Left ventricle myocardium inferior (tissue), 1 donor: Measurements from ENCODE around the gene OPN4. TPM values are rescaled to one million over a fixed set of nuclear protein-coding genes. Genes with fewer than 3 reads are reported as not detected.

Experiments
- DNase-seq: peaks from one replicate; pipeline ENCODE4 v3.0.0-alpha.2; 2020
- H3K27ac ChIP-seq: fragments of 200-600 bp; replicated peaks from 2 replicates; pipeline ENCODE4 v1.8.0; 2021
- H3K27me3 ChIP-seq: fragments of 200-600 bp; 2 replicates; pipeline ENCODE4 v1.8.0; 2021; ENCODE audit warnings: low read depth
- H3K36me3 ChIP-seq: fragments of 200-600 bp; 2 replicates; pipeline ENCODE4 v1.8.0; 2021
- H3K4me1 ChIP-seq: fragments of 200-600 bp; 2 replicates; pipeline ENCODE4 v1.8.0; 2021
- H3K4me3 ChIP-seq: fragments of 200-600 bp; 2 replicates; pipeline ENCODE4 v1.8.0; 2021; ENCODE audit warnings: mild to moderate bottlenecking, moderate library complexity
- H3K9me3 ChIP-seq: fragments of 200-600 bp; replicated peaks from 2 replicates; pipeline ENCODE4 v1.8.0; 2021
- intact Hi-C: fragments of 100-400 bp; cut with micrococcal nuclease; formaldehyde crosslinking; loops from one replicate; pipeline ENCODE4 v1.11.0; 2022
- total RNA-seq: library from RNA; stranded (reverse); fragmentation: NEBNext Ultra II Directional; extraction: Animal tissue kit (Norgen Biotek cat#: 25700); gene quantifications from one replicate; pipeline ENCODE4 v1.2.1, GENCODE V29; 2021
- TF ChIP-seq, protein P1 (sequence below): fragments of 200-600 bp; IDR thresholded peaks from 2 replicates; pipeline ENCODE4 v1.8.0; 2021; ENCODE audit warnings: antibody characterized with exemption, mild to moderate bottlenecking, borderline replicate concordance
- donor health status: DM: no; HTN: yes; CAD: no; lungs with severe emphysema.

OPN4 gene
- total RNA-seq, 1 donor from 2014 or later: 0.25 TPM

- H3K27ac ChIP-seq: peak overlapping the region; percentile 17
- no peaks in the 10 kb centered on the region for H3K36me3 ChIP-seq
- no peak for DNase-seq
- H3K9me3 ChIP-seq: no peaks in the 10 kb centered on the region
- H3K27me3 ChIP-seq: no peaks in the 10 kb centered on the region
- intact Hi-C loops: no loop called here
- H3K4me1 ChIP-seq: peaks cover 60% of the 10 kb centered on the region
- TF ChIP-seq, protein P1, sequence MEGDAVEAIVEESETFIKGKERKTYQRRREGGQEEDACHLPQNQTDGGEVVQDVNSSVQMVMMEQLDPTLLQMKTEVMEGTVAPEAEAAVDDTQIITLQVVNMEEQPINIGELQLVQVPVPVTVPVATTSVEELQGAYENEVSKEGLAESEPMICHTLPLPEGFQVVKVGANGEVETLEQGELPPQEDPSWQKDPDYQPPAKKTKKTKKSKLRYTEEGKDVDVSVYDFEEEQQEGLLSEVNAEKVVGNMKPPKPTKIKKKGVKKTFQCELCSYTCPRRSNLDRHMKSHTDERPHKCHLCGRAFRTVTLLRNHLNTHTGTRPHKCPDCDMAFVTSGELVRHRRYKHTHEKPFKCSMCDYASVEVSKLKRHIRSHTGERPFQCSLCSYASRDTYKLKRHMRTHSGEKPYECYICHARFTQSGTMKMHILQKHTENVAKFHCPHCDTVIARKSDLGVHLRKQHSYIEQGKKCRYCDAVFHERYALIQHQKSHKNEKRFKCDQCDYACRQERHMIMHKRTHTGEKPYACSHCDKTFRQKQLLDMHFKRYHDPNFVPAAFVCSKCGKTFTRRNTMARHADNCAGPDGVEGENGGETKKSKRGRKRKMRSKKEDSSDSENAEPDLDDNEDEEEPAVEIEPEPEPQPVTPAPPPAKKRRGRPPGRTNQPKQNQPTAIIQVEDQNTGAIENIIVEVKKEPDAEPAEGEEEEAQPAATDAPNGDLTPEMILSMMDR: no peak
- no peak overlapping the region for H3K4me3 ChIP-seq
Observed at GRCh38 chr10:86659161-86659691, 4.9 kb downstream of the OPN4 start.

DNA sequence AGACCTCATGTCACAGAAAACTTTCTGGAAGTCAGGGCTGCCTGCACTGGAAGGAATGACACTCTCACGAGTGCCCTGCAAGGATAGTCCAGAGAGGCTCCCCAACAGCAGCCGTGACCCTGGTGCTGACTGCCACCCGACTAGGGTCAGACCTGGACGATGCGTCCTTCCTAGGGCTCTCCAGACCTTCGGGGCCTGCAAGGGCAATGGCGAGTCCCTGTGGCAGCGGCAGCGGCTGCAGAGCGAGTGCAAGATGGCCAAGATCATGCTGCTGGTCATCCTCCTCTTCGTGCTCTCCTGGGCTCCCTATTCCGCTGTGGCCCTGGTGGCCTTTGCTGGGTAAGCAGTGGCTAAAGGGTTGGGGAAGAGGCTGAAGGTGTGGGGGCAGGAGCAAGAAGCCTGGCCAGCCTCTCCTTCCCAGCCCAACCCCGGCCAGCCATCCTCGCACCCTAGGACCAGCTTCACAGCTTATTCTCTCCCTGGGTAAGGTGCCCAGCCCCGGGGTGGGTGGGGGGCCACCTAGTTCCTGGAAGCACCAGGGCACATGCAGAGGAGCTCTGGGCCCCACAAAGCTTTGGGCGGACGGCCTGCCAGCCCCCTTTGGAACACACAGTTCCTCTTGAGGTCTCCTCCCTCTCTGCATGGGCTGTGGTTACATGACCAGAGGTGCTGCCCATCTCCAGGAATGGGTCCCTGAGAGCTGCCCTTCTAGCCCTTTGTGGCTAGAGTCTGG is 5.5 kb downstream of the OPN4 start:
- H3K36me3 ChIP-seq: no peaks in the 10 kb centered on the region
- TF ChIP-seq, protein P1: no peak
- no peaks in the 10 kb centered on the region for H3K27me3 ChIP-seq
- no peaks in the 10 kb centered on the region for H3K9me3 ChIP-seq
- H3K4me3 ChIP-seq: no peak overlapping the region
- intact Hi-C loops: no loop called here
- peak; percentile 15 for DNase-seq
- no peak overlapping the region for H3K27ac ChIP-seq
- peaks cover 67% of the 10 kb centered on the region for H3K4me1 ChIP-seq

- Histone ChIP-seq H3K9me3 (no peaks in the 10 kb centered on the region), H3K36me3 (no peaks in the 10 kb centered on the region), H3K27ac (peak overlapping the region; percentile 98), H3K27me3 (no peaks in the 10 kb centered on the region), H3K4me3 (peak overlapping the region; percentile 23), H3K4me1 (peaks cover 82% of the 10 kb centered on the region)
- intact Hi-C loops: no loop called here
- TF ChIP-seq, protein P1: no peak
- peak; percentile 86 for DNase-seq
Observed at GRCh38 chr10:86661161-86662025, 7.0 kb downstream of the OPN4 start.

- peak; percentile 15 for DNase-seq
- peak overlapping the region; percentile 98 for H3K27ac ChIP-seq
- no peaks in the 10 kb centered on the region for H3K27me3 ChIP-seq
- TF ChIP-seq, protein P1: no peak
- peak overlapping the region; percentile 30 for H3K4me3 ChIP-seq
- intact Hi-C loops: no loop called here
- no peaks in the 10 kb centered on the region for H3K36me3 ChIP-seq
- H3K4me1 ChIP-seq: peaks cover 89% of the 10 kb centered on the region
- H3K9me3 ChIP-seq: no peaks in the 10 kb centered on the region
Observed at GRCh38 chr10:86662186-86663045, 8.1 kb downstream of the OPN4 start.

DNA sequence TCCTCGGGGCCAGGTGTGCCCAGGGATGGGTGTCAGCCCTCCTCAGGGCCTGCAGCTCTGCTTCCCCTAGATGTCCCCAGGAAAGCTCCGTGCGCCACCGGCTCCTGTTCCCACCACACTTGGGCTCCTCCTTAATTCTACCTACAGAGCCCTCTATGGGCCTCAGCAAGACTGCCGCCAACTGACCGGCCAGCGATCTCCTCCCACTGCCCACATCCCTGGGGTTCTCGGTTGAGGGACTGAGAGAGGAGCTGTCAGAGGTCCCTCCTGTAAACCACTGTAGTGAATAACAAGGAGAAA is 8.6 kb downstream of the OPN4 start:
- peaks cover 87% of the 10 kb centered on the region for H3K4me1 ChIP-seq
- H3K27ac ChIP-seq: peak overlapping the region; percentile 98

More for the DNA sequence above, 8.6 kb downstream of the OPN4 start:
- intact Hi-C loops: no loop called here
- peak; percentile 16 for DNase-seq
- TF ChIP-seq, protein P1: no peak
- H3K9me3 ChIP-seq: no peaks in the 10 kb centered on the region
- H3K36me3 ChIP-seq: no peaks in the 10 kb centered on the region
- H3K27me3 ChIP-seq: no peaks in the 10 kb centered on the region
- peak overlapping the region; percentile 30 for H3K4me3 ChIP-seq
